GM23338 (cell line): ENCODE measurements around the gene RNF145. TPM values are rescaled to one million over a fixed set of nuclear protein-coding genes. Genes with fewer than 3 reads are reported as not detected.

ENCODE experiments used
- ATAC-seq: fragments of 200-7000 bp; cut with Tn5 transposase; 3 replicates; pipeline ENCODE4 v1.9.1; 2020
- DNase-seq: peaks from one replicate; pipeline ENCODE4 v3.0.0-alpha.2; 2015; ENCODE audit warnings: low spot score
- H2AFZ ChIP-seq: fragments of 200-600 bp; sonication (generic); 2 replicates; pipeline ENCODE4 v1.8.0; 2016; ENCODE audit warnings: antibody characterized with exemption, mild to moderate bottlenecking, moderate library complexity
- H3F3A ChIP-seq: fragments of 200-600 bp; sonication (generic); replicated peaks from 2 replicates; pipeline ENCODE4 v1.8.0; 2017; ENCODE audit warnings: antibody characterized with exemption, mixed run types, low read depth
- H3K27ac ChIP-seq: fragments of 200-600 bp; sonication (generic); 2 replicates; pipeline ENCODE4 v1.6.1; 2016; ENCODE audit warnings: low read depth
- H3K27me3 ChIP-seq: fragments of 200-600 bp; sonication (generic); 2 replicates; pipeline ENCODE4 v1.8.0; 2016; ENCODE audit warnings: mild to moderate bottlenecking, mixed run types, moderate library complexity; ENCODE audit not compliant: insufficient read depth
- H3K36me3 ChIP-seq: fragments of 200-600 bp; sonication (generic); 2 replicates; pipeline ENCODE4 v1.8.0; 2016; ENCODE audit warnings: mild to moderate bottlenecking; ENCODE audit not compliant: insufficient read depth
- H3K4me1 ChIP-seq: fragments of 200-600 bp; sonication (generic); 2 replicates; pipeline ENCODE4 v1.8.0; 2016; ENCODE audit warnings: mild to moderate bottlenecking, moderate library complexity; ENCODE audit not compliant: insufficient read depth
- H3K4me2 ChIP-seq: fragments of 200-600 bp; sonication (generic); 2 replicates; pipeline ENCODE4 v1.7.1; 2017; ENCODE audit warnings: mixed run types
- H3K4me3 ChIP-seq: fragments of 200-600 bp; sonication (generic); 2 replicates; pipeline ENCODE4 v1.6.1; 2016; ENCODE audit warnings: mixed run types
- H3K79me2 ChIP-seq: fragments of 200-600 bp; sonication (generic); replicated peaks from 2 replicates; pipeline ENCODE4 v1.8.0; 2017; ENCODE audit warnings: mild to moderate bottlenecking; ENCODE audit not compliant: insufficient read depth
- H3K9me2 ChIP-seq: fragments of 200-600 bp; sonication (generic); 2 replicates; pipeline ENCODE4 v1.8.0; 2017; ENCODE audit not compliant: insufficient read depth
- H4K20me1 ChIP-seq: fragments of 200-600 bp; sonication (generic); replicated peaks from 2 replicates; pipeline ENCODE4 v1.8.0; 2017; ENCODE audit warnings: mild to moderate bottlenecking; ENCODE audit not compliant: insufficient read depth
- H3K27ac Mint-ChIP-seq: 2 replicates; pipeline ENCODE4 v1.8.0; 2020; ENCODE audit warnings: inconsistent platforms, mild to moderate bottlenecking, moderate library complexity, mixed read lengths
- H3K27me3 Mint-ChIP-seq: 3 replicates; pipeline ENCODE4 v1.8.0; 2022; ENCODE audit warnings: low read depth, mild to moderate bottlenecking, moderate library complexity, mixed read lengths, inconsistent platforms; ENCODE audit not compliant: insufficient read depth, poor library complexity
- H3K36me3 Mint-ChIP-seq: 3 replicates; pipeline ENCODE4 v1.8.0; 2021; ENCODE audit warnings: low read depth, mild to moderate bottlenecking, inconsistent platforms, moderate library complexity, mixed read lengths
- H3K4me1 Mint-ChIP-seq: 3 replicates; pipeline ENCODE4 v1.8.0; 2020; ENCODE audit warnings: mild to moderate bottlenecking, inconsistent platforms, mixed read lengths
- H3K4me3 Mint-ChIP-seq: 3 replicates; pipeline ENCODE4 v1.8.0; 2021; ENCODE audit warnings: moderate library complexity, mild to moderate bottlenecking, inconsistent platforms, mixed read lengths
- H3K9me3 Mint-ChIP-seq: 3 replicates; pipeline ENCODE4 v1.8.0; 2020; ENCODE audit warnings: moderate library complexity, mild to moderate bottlenecking, inconsistent platforms, mixed read lengths
- CREB1 ChIP-seq: fragments of 250-450 bp; sonication (Bioruptor Pico); IDR thresholded peaks from 2 replicates; pipeline ENCODE4 v1.5.0; 2020; ENCODE audit warnings: low read depth, mild to moderate bottlenecking, moderate library complexity
- EZH2 ChIP-seq: fragments of 200-600 bp; sonication (generic); IDR thresholded peaks from one replicate; pipeline ENCODE4 v1.8.0; 2017; ENCODE audit warnings: antibody characterized with exemption, mild to moderate bottlenecking, low read depth; ENCODE audit not compliant: unreplicated experiment
- EZH2phosphoT487 ChIP-seq: fragments of 200-600 bp; sonication (generic); IDR thresholded peaks from one replicate; pipeline ENCODE4 v1.8.1; 2018; ENCODE audit warnings: antibody characterized with exemption; ENCODE audit not compliant: unreplicated experiment
- JUNB ChIP-seq: IDR thresholded peaks from one replicate; pipeline ENCODE4 v1.6.1; 2016; ENCODE audit warnings: antibody characterized with exemption; ENCODE audit not compliant: unreplicated experiment
- NANOG ChIP-seq: IDR thresholded peaks from 2 replicates; pipeline ENCODE4 v1.6.1; 2016; ENCODE audit warnings: antibody characterized with exemption, borderline replicate concordance
- POLR2AphosphoS5 ChIP-seq: IDR thresholded peaks from 2 replicates; pipeline ENCODE4 v1.6.1; 2016; ENCODE audit warnings: antibody characterized with exemption, low read depth
- STAT1 ChIP-seq: IDR thresholded peaks from one replicate; pipeline ENCODE4 v1.6.1; 2016; ENCODE audit warnings: antibody characterized with exemption; ENCODE audit not compliant: unreplicated experiment
- ZNF114 ChIP-seq: fragments of 250-450 bp; sonication (Bioruptor Pico); IDR thresholded peaks from 2 replicates; pipeline ENCODE4 v1.5.0; 2020; ENCODE audit warnings: mild to moderate bottlenecking, moderate library complexity
- ZNF331 ChIP-seq: fragments of 250-450 bp; sonication (Bioruptor Pico); IDR thresholded peaks from 2 replicates; pipeline ENCODE4 v1.5.0; 2020; ENCODE audit warnings: low read depth, mild to moderate bottlenecking, moderate library complexity
- polyA plus RNA-seq: library from polyadenylated mRNA; unstranded; fragments of >200 nt; fragmentation: Nextera tagmentation; extraction: Ambion mirVana; gene quantifications from 2 replicates; pipeline ENCODE4 v1.2.1, GENCODE V29; 2016
- total RNA-seq: library from RNA; depleted of rRNA; stranded (reverse); fragments of >200 nt; shearing (Covaris generic); gene quantifications from 2 replicates; pipeline ENCODE4 v1.2.3, GENCODE V29; 2014
- TF ChIP-seq, protein P1 (sequence below): IDR thresholded peaks from one replicate; pipeline ENCODE4 v1.6.1; 2018; ENCODE audit warnings: antibody characterized with exemption; ENCODE audit not compliant: unreplicated experiment
- TF ChIP-seq, protein P2 (sequence below), 2 experiments: fragments of 200-600 bp in 1 of 2; sonication (generic) in 1 of 2; conservative IDR thresholded peaks; 2 replicates each; pipeline versions ENCODE4 v1.5.1 to v1.6.1; 2016 to 2017; ENCODE audit warnings: antibody characterized with exemption in 2 of 2, low read depth in 2 of 2, mild to moderate bottlenecking in 2 of 2, moderate library complexity in 1 of 2
- TF ChIP-seq, protein P3 (sequence below): IDR thresholded peaks from 2 replicates; pipeline ENCODE4 v1.6.1; 2016; ENCODE audit warnings: antibody characterized with exemption
- TF ChIP-seq, protein P4 (sequence below): fragments of 250-450 bp; sonication (Bioruptor Pico); IDR thresholded peaks from 2 replicates; pipeline ENCODE4 v1.5.0; 2020; ENCODE audit warnings: mild to moderate bottlenecking, moderate library complexity

RNF145 gene
- total and polyA plus RNA-seq, 2 experiments from 2014 or later: 15.6 to 43.5 TPM

DNA sequence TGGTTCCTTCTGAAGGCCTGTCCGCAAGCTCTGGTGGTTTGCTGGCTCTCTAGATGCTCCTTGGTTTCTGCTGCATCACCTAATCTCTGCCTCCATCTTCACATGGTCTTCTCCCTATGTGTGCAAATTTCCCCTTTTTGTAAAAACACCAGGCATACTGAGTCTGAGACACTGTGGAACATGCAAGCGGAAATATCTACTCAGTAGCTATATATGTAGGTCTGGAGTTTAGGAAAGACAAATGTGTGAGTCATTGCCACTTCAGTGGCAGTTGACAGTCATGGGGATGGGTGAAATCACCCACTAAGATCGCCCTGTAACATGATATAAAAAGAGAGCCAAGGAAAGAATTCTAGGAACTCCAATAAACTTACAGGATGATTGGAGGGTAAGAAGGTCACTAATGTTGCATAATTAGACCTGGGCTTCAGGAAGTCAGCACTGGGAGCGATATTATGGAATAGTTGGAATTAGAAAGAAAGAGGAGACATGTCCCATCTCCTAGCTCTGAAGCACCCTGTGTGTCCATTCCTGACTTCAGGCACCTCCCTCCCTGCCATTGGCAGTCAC, 31.0 kb upstream of the RNF145 start:
- Histone ChIP-seq H2AFZ (no peak overlapping the region), H3K36me3 (no peaks in the 10 kb centered on the region), H3K4me3 (no peak overlapping the region), H3K79me2 (no peaks in the 10 kb centered on the region), H3F3A (no peaks in the 10 kb centered on the region), H3K27ac (no peak overlapping the region), H3K9me2 (no peaks in the 10 kb centered on the region; the same call in 1 of the 2 replicates), H4K20me1 (no peaks in the 10 kb centered on the region), H3K4me1 (no peaks in the 10 kb centered on the region), H3K4me2 (no peak overlapping the region), H3K27me3 (no peaks in the 10 kb centered on the region)
- no peak overlapping the region for H3K27ac Mint-ChIP-seq
- H3K4me1 Mint-ChIP-seq: no peaks in the 10 kb centered on the region
- TF ChIP-seq NANOG (no peak), JUNB (no peak), STAT1 (no peak), EZH2 (no peak), ZNF331 (CRISPR knock-in tag) (no peak), EZH2phosphoT487 (no peak), ZNF114 (CRISPR knock-in tag) (no peak), POLR2AphosphoS5 (no peak), CREB1 (no peak)
- TF ChIP-seq, protein P1, sequence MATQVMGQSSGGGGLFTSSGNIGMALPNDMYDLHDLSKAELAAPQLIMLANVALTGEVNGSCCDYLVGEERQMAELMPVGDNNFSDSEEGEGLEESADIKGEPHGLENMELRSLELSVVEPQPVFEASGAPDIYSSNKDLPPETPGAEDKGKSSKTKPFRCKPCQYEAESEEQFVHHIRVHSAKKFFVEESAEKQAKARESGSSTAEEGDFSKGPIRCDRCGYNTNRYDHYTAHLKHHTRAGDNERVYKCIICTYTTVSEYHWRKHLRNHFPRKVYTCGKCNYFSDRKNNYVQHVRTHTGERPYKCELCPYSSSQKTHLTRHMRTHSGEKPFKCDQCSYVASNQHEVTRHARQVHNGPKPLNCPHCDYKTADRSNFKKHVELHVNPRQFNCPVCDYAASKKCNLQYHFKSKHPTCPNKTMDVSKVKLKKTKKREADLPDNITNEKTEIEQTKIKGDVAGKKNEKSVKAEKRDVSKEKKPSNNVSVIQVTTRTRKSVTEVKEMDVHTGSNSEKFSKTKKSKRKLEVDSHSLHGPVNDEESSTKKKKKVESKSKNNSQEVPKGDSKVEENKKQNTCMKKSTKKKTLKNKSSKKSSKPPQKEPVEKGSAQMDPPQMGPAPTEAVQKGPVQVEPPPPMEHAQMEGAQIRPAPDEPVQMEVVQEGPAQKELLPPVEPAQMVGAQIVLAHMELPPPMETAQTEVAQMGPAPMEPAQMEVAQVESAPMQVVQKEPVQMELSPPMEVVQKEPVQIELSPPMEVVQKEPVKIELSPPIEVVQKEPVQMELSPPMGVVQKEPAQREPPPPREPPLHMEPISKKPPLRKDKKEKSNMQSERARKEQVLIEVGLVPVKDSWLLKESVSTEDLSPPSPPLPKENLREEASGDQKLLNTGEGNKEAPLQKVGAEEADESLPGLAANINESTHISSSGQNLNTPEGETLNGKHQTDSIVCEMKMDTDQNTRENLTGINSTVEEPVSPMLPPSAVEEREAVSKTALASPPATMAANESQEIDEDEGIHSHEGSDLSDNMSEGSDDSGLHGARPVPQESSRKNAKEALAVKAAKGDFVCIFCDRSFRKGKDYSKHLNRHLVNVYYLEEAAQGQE: no peak
- TF ChIP-seq, protein P2, sequence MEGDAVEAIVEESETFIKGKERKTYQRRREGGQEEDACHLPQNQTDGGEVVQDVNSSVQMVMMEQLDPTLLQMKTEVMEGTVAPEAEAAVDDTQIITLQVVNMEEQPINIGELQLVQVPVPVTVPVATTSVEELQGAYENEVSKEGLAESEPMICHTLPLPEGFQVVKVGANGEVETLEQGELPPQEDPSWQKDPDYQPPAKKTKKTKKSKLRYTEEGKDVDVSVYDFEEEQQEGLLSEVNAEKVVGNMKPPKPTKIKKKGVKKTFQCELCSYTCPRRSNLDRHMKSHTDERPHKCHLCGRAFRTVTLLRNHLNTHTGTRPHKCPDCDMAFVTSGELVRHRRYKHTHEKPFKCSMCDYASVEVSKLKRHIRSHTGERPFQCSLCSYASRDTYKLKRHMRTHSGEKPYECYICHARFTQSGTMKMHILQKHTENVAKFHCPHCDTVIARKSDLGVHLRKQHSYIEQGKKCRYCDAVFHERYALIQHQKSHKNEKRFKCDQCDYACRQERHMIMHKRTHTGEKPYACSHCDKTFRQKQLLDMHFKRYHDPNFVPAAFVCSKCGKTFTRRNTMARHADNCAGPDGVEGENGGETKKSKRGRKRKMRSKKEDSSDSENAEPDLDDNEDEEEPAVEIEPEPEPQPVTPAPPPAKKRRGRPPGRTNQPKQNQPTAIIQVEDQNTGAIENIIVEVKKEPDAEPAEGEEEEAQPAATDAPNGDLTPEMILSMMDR (conservative IDR thresholded peaks at IDR 0.05; ENCODE audit: low read depth in 2 of 2): no peak
- TF ChIP-seq, protein P3, sequence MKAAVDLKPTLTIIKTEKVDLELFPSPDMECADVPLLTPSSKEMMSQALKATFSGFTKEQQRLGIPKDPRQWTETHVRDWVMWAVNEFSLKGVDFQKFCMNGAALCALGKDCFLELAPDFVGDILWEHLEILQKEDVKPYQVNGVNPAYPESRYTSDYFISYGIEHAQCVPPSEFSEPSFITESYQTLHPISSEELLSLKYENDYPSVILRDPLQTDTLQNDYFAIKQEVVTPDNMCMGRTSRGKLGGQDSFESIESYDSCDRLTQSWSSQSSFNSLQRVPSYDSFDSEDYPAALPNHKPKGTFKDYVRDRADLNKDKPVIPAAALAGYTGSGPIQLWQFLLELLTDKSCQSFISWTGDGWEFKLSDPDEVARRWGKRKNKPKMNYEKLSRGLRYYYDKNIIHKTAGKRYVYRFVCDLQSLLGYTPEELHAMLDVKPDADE: no peak
- TF ChIP-seq, protein P4, sequence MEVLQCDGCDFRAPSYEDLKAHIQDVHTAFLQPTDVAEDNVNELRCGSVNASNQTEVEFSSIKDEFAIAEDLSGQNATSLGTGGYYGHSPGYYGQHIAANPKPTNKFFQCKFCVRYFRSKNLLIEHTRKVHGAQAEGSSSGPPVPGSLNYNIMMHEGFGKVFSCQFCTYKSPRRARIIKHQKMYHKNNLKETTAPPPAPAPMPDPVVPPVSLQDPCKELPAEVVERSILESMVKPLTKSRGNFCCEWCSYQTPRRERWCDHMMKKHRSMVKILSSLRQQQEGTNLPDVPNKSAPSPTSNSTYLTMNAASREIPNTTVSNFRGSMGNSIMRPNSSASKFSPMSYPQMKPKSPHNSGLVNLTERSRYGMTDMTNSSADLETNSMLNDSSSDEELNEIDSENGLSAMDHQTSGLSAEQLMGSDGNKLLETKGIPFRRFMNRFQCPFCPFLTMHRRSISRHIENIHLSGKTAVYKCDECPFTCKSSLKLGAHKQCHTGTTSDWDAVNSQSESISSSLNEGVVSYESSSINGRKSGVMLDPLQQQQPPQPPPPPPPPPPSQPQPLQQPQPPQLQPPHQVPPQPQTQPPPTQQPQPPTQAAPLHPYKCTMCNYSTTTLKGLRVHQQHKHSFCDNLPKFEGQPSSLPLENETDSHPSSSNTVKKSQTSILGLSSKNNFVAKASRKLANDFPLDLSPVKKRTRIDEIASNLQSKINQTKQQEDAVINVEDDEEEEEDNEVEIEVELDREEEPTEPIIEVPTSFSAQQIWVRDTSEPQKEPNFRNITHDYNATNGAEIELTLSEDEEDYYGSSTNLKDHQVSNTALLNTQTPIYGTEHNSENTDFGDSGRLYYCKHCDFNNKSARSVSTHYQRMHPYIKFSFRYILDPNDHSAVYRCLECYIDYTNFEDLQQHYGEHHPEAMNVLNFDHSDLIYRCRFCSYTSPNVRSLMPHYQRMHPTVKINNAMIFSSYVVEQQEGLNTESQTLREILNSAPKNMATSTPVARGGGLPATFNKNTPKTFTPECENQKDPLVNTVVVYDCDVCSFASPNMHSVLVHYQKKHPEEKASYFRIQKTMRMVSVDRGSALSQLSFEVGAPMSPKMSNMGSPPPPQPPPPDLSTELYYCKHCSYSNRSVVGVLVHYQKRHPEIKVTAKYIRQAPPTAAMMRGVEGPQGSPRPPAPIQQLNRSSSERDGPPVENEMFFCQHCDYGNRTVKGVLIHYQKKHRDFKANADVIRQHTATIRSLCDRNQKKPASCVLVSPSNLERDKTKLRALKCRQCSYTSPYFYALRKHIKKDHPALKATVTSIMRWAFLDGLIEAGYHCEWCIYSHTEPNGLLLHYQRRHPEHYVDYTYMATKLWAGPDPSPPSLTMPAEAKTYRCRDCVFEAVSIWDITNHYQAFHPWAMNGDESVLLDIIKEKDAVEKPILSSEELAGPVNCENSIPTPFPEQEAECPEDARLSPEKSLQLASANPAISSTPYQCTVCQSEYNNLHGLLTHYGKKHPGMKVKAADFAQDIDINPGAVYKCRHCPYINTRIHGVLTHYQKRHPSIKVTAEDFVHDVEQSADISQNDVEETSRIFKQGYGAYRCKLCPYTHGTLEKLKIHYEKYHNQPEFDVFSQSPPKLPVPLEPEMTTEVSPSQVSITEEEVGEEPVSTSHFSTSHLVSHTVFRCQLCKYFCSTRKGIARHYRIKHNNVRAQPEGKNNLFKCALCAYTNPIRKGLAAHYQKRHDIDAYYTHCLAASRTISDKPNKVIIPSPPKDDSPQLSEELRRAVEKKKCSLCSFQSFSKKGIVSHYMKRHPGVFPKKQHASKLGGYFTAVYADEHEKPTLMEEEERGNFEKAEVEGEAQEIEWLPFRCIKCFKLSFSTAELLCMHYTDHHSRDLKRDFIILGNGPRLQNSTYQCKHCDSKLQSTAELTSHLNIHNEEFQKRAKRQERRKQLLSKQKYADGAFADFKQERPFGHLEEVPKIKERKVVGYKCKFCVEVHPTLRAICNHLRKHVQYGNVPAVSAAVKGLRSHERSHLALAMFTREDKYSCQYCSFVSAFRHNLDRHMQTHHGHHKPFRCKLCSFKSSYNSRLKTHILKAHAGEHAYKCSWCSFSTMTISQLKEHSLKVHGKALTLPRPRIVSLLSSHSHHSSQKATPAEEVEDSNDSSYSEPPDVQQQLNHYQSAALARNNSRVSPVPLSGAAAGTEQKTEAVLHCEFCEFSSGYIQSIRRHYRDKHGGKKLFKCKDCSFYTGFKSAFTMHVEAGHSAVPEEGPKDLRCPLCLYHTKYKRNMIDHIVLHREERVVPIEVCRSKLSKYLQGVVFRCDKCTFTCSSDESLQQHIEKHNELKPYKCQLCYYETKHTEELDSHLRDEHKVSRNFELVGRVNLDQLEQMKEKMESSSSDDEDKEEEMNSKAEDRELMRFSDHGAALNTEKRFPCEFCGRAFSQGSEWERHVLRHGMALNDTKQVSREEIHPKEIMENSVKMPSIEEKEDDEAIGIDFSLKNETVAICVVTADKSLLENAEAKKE (CRISPR knock-in tag): no peak
- H3K9me3 Mint-ChIP-seq: no peaks in the 10 kb centered on the region
- DNase-seq: no peak
- no peak overlapping the region for H3K4me3 Mint-ChIP-seq
- ATAC-seq: no peak
- H3K36me3 Mint-ChIP-seq: no peaks in the 10 kb centered on the region
- peaks cover 9% of the 10 kb centered on the region for H3K27me3 Mint-ChIP-seq
